Hepatocyte (in vitro differentiated cells): ENCODE results near the gene GFRA3.

Source experiments
- CTCF ChIP-seq: fragments of 200-600 bp; sonication (generic); IDR thresholded peaks from 2 replicates; pipeline ENCODE4 v1.5.1; 2016; ENCODE audit warnings: antibody characterized with exemption, mild to moderate bottlenecking; ENCODE audit not compliant: poor library complexity
- EZH2 ChIP-seq: fragments of 200-600 bp; sonication (generic); IDR thresholded peaks from 2 replicates; pipeline ENCODE4 v1.6.1; 2016; ENCODE audit warnings: antibody characterized with exemption, mild to moderate bottlenecking, borderline replicate concordance

- TF ChIP-seq CTCF: no peak
- no peak for TF ChIP-seq EZH2
These were observed 41.4 kb upstream of the GFRA3 start for GRCh38 chr5:138315751-138316278.
